NCI-H128 (cell line): ENCODE results near the gene C17orf78.
"Not testable (repeated sequence)": the region's sequence is repeated elsewhere in the genome, so short reads cannot be mapped to it uniquely, and the experiment has no call there.

Experiments
- DNase-seq: peaks from one replicate; lab custom pipeline; 2025; ENCODE audit not compliant: unreplicated experiment; lab: John Stamatoyannopoulos, UW

Gene C17orf78

GRCh38 chr17:37430051-37430627 is 54.4 kb downstream of the C17orf78 start:
- no peak for DNase-seq

- DNase-seq, result no peak
These were observed 56.9 kb downstream of the C17orf78 start for GRCh38 chr17:37432671-37433070.

GRCh38 chr17:37438141-37438540 is 62.4 kb downstream of the C17orf78 start:
- DNase-seq, result no peak

GRCh38 chr17:37440424-37440823 is 64.6 kb downstream of the C17orf78 start:
- no peak for DNase-seq

- DNase-seq, result not testable (repeated sequence)
These were observed 65.7 kb downstream of the C17orf78 start for GRCh38 chr17:37441369-37442014.
